ENCODE measurements around the gene BMI1. TPM values are rescaled to one million over a fixed set of nuclear protein-coding genes. Genes with fewer than 3 reads are reported as not detected.

The BMI1 gene
- total RNA-seq, 1 experiment from 2014 or later = 6.8 TPM

DNA sequence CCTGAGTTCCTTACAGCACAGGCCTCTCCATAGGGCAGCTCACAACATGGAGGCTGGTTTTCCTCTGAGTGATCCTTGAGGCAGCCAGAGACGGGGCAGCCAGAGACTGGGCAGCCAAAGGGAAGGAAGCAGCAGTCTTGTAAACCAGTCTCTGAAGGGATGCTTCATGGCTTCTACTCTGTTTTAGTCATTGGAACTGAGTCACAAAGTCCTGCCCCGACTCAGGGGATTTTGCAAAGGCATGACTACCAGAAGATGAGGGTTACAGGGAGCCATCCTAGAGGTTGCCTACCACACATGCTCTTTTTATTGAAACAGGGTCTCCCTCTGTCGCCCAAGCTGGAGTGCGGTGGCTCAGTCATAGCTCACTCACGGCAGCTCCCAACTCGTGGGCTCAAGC lies 49.1 kb upstream of the BMI1 start:
- Mint-ChIP-seq H3K36me3 (ENCODE audit: insufficient read depth in 1 of 3, low read depth in 3 of 3) (no peaks in the 10 kb centered on the region), H3K4me3 (no peak overlapping the region), H3K27me3 (ENCODE audit: low read depth) (peaks cover 7% of the 10 kb centered on the region), H3K27ac (no peak overlapping the region), H3K9me3 (no peaks in the 10 kb centered on the region), H3K4me1 (no peaks in the 10 kb centered on the region)
- Histone ChIP-seq H2AK5ac (ENCODE audit: insufficient read length, low read length) (no peak overlapping the region), H2BK120ac (ENCODE audit: low read depth, low read length, poor library complexity, severe bottlenecking) (no peak overlapping the region), H3K23ac (ENCODE audit: insufficient read length, low read depth, low read length) (no peak overlapping the region), H3T11ph (ENCODE audit: low read length) (no peak overlapping the region), H3K27me3 (ENCODE audit: insufficient read depth, low read length) (no peaks in the 10 kb centered on the region), H3K4me1 (ENCODE audit: insufficient read depth, low read length) (no peaks in the 10 kb centered on the region), H2AFZ (ENCODE audit: low read length) (no peak overlapping the region), H4K8ac (replicated peaks; ENCODE audit: insufficient read length, low read depth, low read length) (no peak overlapping the region), H3K56ac (ENCODE audit: insufficient read length, low read depth, low read length) (no peak overlapping the region), H3K18ac (ENCODE audit: insufficient read length, low read depth, low read length) (no peak overlapping the region), H3K79me2 (ENCODE audit: insufficient read depth, low read length) (no peaks in the 10 kb centered on the region), H3K4me2 (ENCODE audit: insufficient read depth, insufficient read length, low read length) (no peak overlapping the region), H4K91ac (ENCODE audit: insufficient read length, low read depth, low read length) (no peak overlapping the region), H2BK20ac (ENCODE audit: low read depth, low read length, poor library complexity, severe bottlenecking) (no peak overlapping the region), H2BK5ac (ENCODE audit: insufficient read length, low read length) (no peak overlapping the region), H2BK12ac (ENCODE audit: insufficient read length, low read depth, low read length) (no peak overlapping the region), H3K23me2 (ENCODE audit: insufficient read length, low read depth, low read length, poor library complexity, severe bottlenecking) (no peaks in the 10 kb centered on the region), H4K20me1 (ENCODE audit: control insufficient read depth, insufficient read depth, insufficient read length) (no peaks in the 10 kb centered on the region), H3K14ac (ENCODE audit: insufficient read depth, low read length) (no peak overlapping the region), H3K79me1 (ENCODE audit: insufficient read depth, low read depth, low read length, poor library complexity, severe bottlenecking) (no peaks in the 10 kb centered on the region), H3K9me3 (ENCODE audit: control insufficient read depth, low read depth, low read length) (no peaks in the 10 kb centered on the region), H2BK15ac (ENCODE audit: low read depth, low read length) (no peak overlapping the region), H3K4ac (ENCODE audit: low read depth, low read length) (no peak overlapping the region), H4K5ac (ENCODE audit: insufficient read length, low read depth, low read length) (no peak overlapping the region), H3K27ac (ENCODE audit: insufficient read length, low read depth, low read length) (no peak overlapping the region), H3K9ac (ENCODE audit: extremely low read depth, insufficient read length, low read length) (no peak overlapping the region)
- no peak for TF ChIP-seq CTCF (conservative IDR thresholded peaks at IDR 0.05)
- no CpG with 5 or more reads among the region's 6 CpGs for WGBS (ENCODE audit: extremely low coverage, insufficient read length, low lambda C conversion rate)
- no peak for DNase-seq
